ENCODE results near the gene GJA9.
"Not testable (repeated sequence)": the region's sequence is repeated elsewhere in the genome, so short reads cannot be mapped to it uniquely, and the experiment has no call there.

Gene GJA9

DNA sequence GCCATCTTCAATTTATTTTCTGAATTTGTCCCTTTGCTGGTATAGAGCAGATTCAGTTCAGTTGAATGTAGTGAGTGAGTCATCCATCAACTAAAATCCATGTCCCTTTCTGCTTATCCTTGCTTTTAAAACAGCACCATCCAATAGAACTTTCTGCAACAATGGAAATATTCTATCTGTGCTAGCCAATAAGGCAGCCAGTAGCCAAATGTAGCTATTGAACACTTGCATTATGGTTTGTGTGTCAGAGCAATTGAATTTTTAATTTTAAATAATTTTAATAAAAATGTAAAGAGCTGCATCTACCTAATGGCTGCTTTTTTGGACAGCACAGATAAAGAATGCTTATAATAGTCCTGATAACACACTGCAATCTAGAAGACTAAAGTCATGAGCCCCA lies at the start of gene GJA9:
Gene GJA9 (minus strand): TSS at position 101 of the 400 bp plus-strand sequence. CDS start 5,489 bp downstream, outside the sequence.
- H3K27me3 Mint-ChIP-seq (ENCODE audit: low read depth): peaks cover 10% of the 10 kb centered on the region
- no peaks in the 10 kb centered on the region for H3K4me1 Mint-ChIP-seq (ENCODE audit: low read depth)
- H3K36me3 Mint-ChIP-seq (ENCODE audit: low read depth): no peaks in the 10 kb centered on the region
- H3K9me3 Mint-ChIP-seq: no peaks in the 10 kb centered on the region
- no peak within 1 kb of the TSS for H3K27ac Mint-ChIP-seq
- H3K4me3 Mint-ChIP-seq: no peak within 1 kb of the TSS

- peaks cover 2% of the 10 kb centered on the region for H3K4me1 Mint-ChIP-seq (ENCODE audit: low read depth)
- no peak overlapping the region for H3K27ac Mint-ChIP-seq
- H3K4me3 Mint-ChIP-seq: no peak overlapping the region
- no peaks in the 10 kb centered on the region for H3K9me3 Mint-ChIP-seq
- H3K27me3 Mint-ChIP-seq (ENCODE audit: low read depth): peaks cover 5% of the 10 kb centered on the region
- H3K36me3 Mint-ChIP-seq (ENCODE audit: low read depth): no peaks in the 10 kb centered on the region
Measured at GRCh38 chr1:38929476-38929875, 48.1 kb upstream of the GJA9 start.

DNA sequence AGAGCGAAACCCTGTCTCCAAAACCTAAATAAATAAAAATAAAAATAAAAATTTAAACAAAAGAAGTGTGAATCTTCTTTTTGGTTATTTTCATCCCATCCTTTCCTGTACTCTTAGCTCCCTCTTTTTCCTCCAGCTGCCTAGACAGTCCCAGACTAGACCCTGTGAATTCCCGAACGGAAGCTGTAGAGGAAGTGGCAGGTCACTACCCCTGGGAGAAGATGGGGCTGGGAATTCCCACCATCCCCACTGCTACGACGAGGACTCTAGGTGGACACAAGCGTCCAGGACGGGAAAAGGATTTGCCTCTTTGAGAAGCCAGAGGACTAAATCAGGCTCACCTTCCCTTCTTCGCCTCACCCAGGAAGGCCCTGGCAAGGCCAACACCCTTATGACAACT lies 47.7 kb upstream of the GJA9 start:
- H3K27me3 Mint-ChIP-seq (ENCODE audit: low read depth): peaks cover 5% of the 10 kb centered on the region
- no peak overlapping the region for H3K4me3 Mint-ChIP-seq
- H3K36me3 Mint-ChIP-seq (ENCODE audit: low read depth): no peaks in the 10 kb centered on the region
- H3K4me1 Mint-ChIP-seq (ENCODE audit: low read depth): peaks cover 2% of the 10 kb centered on the region
- no peaks in the 10 kb centered on the region for H3K9me3 Mint-ChIP-seq
- H3K27ac Mint-ChIP-seq: no peak overlapping the region

- no peak overlapping the region for H3K4me3 Mint-ChIP-seq
- no peaks in the 10 kb centered on the region for H3K27me3 Mint-ChIP-seq (ENCODE audit: low read depth)
- no peaks in the 10 kb centered on the region for H3K36me3 Mint-ChIP-seq (ENCODE audit: low read depth)
- no peak overlapping the region for H3K27ac Mint-ChIP-seq
- H3K9me3 Mint-ChIP-seq: no peaks in the 10 kb centered on the region
- no peaks in the 10 kb centered on the region for H3K4me1 Mint-ChIP-seq (ENCODE audit: low read depth)
Measured at GRCh38 chr1:38926091-38926490, 44.7 kb upstream of the GJA9 start.

DNA sequence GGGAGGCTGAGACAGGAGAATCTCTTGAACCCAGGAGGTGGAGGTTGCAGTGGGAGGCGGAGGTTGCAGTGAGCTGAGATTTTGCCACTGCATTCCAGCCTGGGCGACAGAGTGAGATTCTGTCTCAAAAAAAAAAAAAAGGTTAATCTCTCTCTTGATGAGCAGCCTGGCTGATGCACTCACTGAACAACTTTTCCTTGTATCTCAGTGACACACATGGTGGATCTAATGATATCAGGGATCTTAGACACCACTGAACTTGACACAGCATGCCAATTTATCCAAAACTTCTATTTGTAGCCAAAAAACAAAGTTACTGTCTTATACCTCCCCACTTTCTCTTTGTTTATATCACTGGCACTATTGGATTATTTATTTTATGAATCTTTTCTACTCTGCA lies 44.0 kb upstream of the GJA9 start:
- Mint-ChIP-seq H3K4me1 (ENCODE audit: low read depth) (no peaks in the 10 kb centered on the region), H3K27ac (no peak overlapping the region), H3K4me3 (no peak overlapping the region), H3K36me3 (ENCODE audit: low read depth) (no peaks in the 10 kb centered on the region), H3K9me3 (no peaks in the 10 kb centered on the region), H3K27me3 (ENCODE audit: low read depth) (no peaks in the 10 kb centered on the region)

- Mint-ChIP-seq H3K4me3 (no peak overlapping the region), H3K4me1 (ENCODE audit: low read depth) (no peaks in the 10 kb centered on the region), H3K27ac (no peak overlapping the region), H3K27me3 (ENCODE audit: low read depth) (no peaks in the 10 kb centered on the region), H3K9me3 (no peaks in the 10 kb centered on the region), H3K36me3 (ENCODE audit: low read depth) (no peaks in the 10 kb centered on the region)
Measured at GRCh38 chr1:38923607-38924006, 42.2 kb upstream of the GJA9 start.

GRCh38 chr1:38919130-38919529 lies 37.7 kb upstream of the GJA9 start:
- H3K4me1 Mint-ChIP-seq (ENCODE audit: low read depth): no peaks in the 10 kb centered on the region
- no peaks in the 10 kb centered on the region for H3K27me3 Mint-ChIP-seq (ENCODE audit: low read depth)
- H3K27ac Mint-ChIP-seq: no peak overlapping the region
- H3K4me3 Mint-ChIP-seq: no peak overlapping the region
- no peaks in the 10 kb centered on the region for H3K36me3 Mint-ChIP-seq (ENCODE audit: low read depth)
- H3K9me3 Mint-ChIP-seq: no peaks in the 10 kb centered on the region

DNA sequence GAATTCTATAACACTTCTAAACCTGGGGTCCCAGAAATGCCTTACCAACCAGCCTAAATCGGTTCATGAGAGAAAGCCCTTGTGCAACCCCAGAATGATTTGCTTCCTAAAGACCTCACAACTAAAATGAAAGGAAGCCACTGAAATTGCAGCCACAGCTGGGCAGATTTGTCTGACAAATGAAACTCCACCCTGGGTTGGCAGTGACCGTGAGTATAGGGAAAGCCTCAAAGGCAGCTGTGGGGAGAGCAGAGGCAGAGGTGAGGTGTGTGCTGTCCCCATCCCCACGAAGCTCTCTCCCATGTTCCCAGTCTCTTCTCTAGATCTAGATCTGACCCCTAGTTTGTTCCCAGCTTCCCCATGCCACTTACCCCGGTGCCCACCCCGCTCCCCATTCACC lies 37.2 kb upstream of the GJA9 start:
- Mint-ChIP-seq H3K27me3 (ENCODE audit: low read depth) (no peaks in the 10 kb centered on the region), H3K9me3 (no peaks in the 10 kb centered on the region), H3K27ac (no peak overlapping the region), H3K4me3 (no peak overlapping the region), H3K4me1 (ENCODE audit: low read depth) (no peaks in the 10 kb centered on the region), H3K36me3 (ENCODE audit: low read depth) (no peaks in the 10 kb centered on the region)

- Mint-ChIP-seq H3K4me1 (ENCODE audit: low read depth) (no peaks in the 10 kb centered on the region), H3K27ac (no peak overlapping the region), H3K36me3 (ENCODE audit: low read depth) (no peaks in the 10 kb centered on the region), H3K9me3 (no peaks in the 10 kb centered on the region), H3K27me3 (ENCODE audit: low read depth) (no peaks in the 10 kb centered on the region), H3K4me3 (no peak overlapping the region)
Measured at GRCh38 chr1:38917772-38918171, 36.4 kb upstream of the GJA9 start.

- Mint-ChIP-seq H3K36me3 (ENCODE audit: low read depth) (no peaks in the 10 kb centered on the region), H3K4me3 (no peak overlapping the region), H3K27me3 (ENCODE audit: low read depth) (no peaks in the 10 kb centered on the region), H3K4me1 (ENCODE audit: low read depth) (no peaks in the 10 kb centered on the region), H3K27ac (no peak overlapping the region), H3K9me3 (no peaks in the 10 kb centered on the region)
Measured at GRCh38 chr1:38917337-38917736, 36.0 kb upstream of the GJA9 start.

- no peaks in the 10 kb centered on the region for H3K4me1 Mint-ChIP-seq (ENCODE audit: low read depth)
- H3K27me3 Mint-ChIP-seq (ENCODE audit: low read depth): no peaks in the 10 kb centered on the region
- H3K9me3 Mint-ChIP-seq: no peaks in the 10 kb centered on the region
- no peak overlapping the region for H3K4me3 Mint-ChIP-seq
- no peak overlapping the region for H3K27ac Mint-ChIP-seq
- no peaks in the 10 kb centered on the region for H3K36me3 Mint-ChIP-seq (ENCODE audit: low read depth)
Measured at GRCh38 chr1:38915352-38915948, 34.1 kb upstream of the GJA9 start.

GRCh38 chr1:38914908-38915307 lies 33.5 kb upstream of the GJA9 start:
- H3K4me3 Mint-ChIP-seq; H3K9me3 Mint-ChIP-seq; H3K27ac Mint-ChIP-seq; H3K4me1 Mint-ChIP-seq (ENCODE audit: low read depth); H3K36me3 Mint-ChIP-seq (ENCODE audit: low read depth); H3K27me3 Mint-ChIP-seq (ENCODE audit: low read depth): not testable (repeated sequence)

DNA sequence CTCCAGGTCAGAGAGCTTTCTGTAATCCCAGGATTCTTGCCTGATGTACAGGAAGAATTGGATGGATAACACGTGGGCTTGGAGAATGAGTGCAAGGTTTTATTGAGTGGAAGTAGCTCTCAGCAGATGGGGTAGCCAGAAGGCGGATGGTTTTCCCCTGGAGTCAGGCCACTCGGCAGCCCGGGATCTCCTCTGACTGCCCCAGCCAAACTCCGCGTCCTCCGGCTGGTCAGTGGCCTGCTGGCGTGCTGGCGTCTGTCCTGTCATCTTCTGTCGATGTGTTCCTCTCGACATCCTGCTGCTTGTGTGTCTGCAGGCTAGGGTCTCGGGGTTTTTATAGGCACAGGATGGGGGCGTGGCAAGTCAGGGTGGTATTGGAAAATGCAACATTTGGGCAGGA lies 27.4 kb upstream of the GJA9 start:
- peaks cover 5% of the 10 kb centered on the region for H3K9me3 Mint-ChIP-seq
- H3K4me3 Mint-ChIP-seq: no peak overlapping the region
- H3K36me3 Mint-ChIP-seq (ENCODE audit: low read depth): no peaks in the 10 kb centered on the region
- no peaks in the 10 kb centered on the region for H3K27me3 Mint-ChIP-seq (ENCODE audit: low read depth)
- no peaks in the 10 kb centered on the region for H3K4me1 Mint-ChIP-seq (ENCODE audit: low read depth)
- no peak overlapping the region for H3K27ac Mint-ChIP-seq

- H3K9me3 Mint-ChIP-seq: peaks cover 5% of the 10 kb centered on the region
- no peaks in the 10 kb centered on the region for H3K27me3 Mint-ChIP-seq (ENCODE audit: low read depth)
- no peaks in the 10 kb centered on the region for H3K4me1 Mint-ChIP-seq (ENCODE audit: low read depth)
- H3K4me3 Mint-ChIP-seq: no peak overlapping the region
- H3K27ac Mint-ChIP-seq: no peak overlapping the region
- H3K36me3 Mint-ChIP-seq (ENCODE audit: low read depth): no peaks in the 10 kb centered on the region
Measured at GRCh38 chr1:38905985-38906384, 24.6 kb upstream of the GJA9 start.

- H3K27me3 Mint-ChIP-seq (ENCODE audit: low read depth): no peaks in the 10 kb centered on the region
- H3K27ac Mint-ChIP-seq: no peak overlapping the region
- no peaks in the 10 kb centered on the region for H3K9me3 Mint-ChIP-seq
- no peaks in the 10 kb centered on the region for H3K36me3 Mint-ChIP-seq (ENCODE audit: low read depth)
- no peak overlapping the region for H3K4me3 Mint-ChIP-seq
- H3K4me1 Mint-ChIP-seq (ENCODE audit: low read depth): no peaks in the 10 kb centered on the region
Measured at GRCh38 chr1:38899560-38899959, 18.2 kb upstream of the GJA9 start.

GRCh38 chr1:38898653-38899230 lies 17.4 kb upstream of the GJA9 start:
- Mint-ChIP-seq H3K4me3 (no peak overlapping the region), H3K27ac (no peak overlapping the region), H3K27me3 (ENCODE audit: low read depth) (no peaks in the 10 kb centered on the region), H3K36me3 (ENCODE audit: low read depth) (no peaks in the 10 kb centered on the region), H3K4me1 (ENCODE audit: low read depth) (no peaks in the 10 kb centered on the region), H3K9me3 (no peaks in the 10 kb centered on the region)
